Measurements from ENCODE around the gene SIN3B. TPM values are rescaled to one million over a fixed set of nuclear protein-coding genes. Genes with fewer than 3 reads are reported as not detected.
A peak's percentile ranks its signal among the peaks of the same experiment; 100 is the strongest.

Gene SIN3B
- total and polyA plus RNA-seq, 12 donors, result 22.8 to 133 (median 35.9) TPM

DNA sequence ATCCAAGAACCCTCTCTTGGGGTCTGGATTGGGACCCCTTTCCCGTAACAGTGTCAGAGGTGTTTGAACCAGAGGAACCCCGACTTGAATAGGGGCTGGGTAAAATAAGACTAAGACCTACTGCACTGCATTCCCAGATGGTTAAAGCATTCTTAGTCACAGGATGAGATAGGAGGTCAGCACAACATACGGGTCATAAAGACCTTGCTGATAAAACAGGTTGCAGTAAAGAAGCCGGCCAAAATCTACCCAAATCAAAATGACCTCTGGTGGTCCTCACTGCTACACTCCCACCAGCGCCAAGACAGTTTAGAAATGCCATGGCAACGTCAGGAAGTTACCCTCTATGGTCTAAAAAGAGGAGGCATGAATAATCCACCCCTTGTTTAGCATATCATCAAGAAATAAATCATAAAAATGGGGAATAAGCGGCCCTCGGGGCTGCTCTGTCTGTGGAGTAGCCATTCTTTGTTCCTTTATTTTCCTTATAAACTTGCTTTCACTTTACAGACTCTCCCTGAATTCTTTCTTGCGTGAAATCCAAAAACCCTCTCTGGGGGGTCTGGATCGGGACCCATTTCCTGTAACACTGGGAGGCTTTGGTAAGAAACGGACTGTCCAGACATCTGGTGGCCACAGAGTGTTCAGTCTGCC lies 4.4 kb upstream of the SIN3B start:
- peak in 3 of 7 donors; percentile 17 to 34 (median 27) for DNase-seq
- Histone ChIP-seq H3K36me3 (replicated peaks in 1 of 2) (no peaks in the 10 kb centered on the region), H3K4me3 (peak overlapping the region in 1 of 4 donors; percentile 47), H3K9me3 (replicated peaks in 1 of 3) (no peaks in the 10 kb centered on the region), H3K27ac (peak overlapping the region; percentile 47 to 92 (median 76)), H3K27me3 (no peaks in the 10 kb centered on the region), H3K4me1 (replicated peaks in 1 of 2) (peaks cover 16 to 23% of the 10 kb centered on the region in 2 donors)
- TF ChIP-seq, protein P1, sequence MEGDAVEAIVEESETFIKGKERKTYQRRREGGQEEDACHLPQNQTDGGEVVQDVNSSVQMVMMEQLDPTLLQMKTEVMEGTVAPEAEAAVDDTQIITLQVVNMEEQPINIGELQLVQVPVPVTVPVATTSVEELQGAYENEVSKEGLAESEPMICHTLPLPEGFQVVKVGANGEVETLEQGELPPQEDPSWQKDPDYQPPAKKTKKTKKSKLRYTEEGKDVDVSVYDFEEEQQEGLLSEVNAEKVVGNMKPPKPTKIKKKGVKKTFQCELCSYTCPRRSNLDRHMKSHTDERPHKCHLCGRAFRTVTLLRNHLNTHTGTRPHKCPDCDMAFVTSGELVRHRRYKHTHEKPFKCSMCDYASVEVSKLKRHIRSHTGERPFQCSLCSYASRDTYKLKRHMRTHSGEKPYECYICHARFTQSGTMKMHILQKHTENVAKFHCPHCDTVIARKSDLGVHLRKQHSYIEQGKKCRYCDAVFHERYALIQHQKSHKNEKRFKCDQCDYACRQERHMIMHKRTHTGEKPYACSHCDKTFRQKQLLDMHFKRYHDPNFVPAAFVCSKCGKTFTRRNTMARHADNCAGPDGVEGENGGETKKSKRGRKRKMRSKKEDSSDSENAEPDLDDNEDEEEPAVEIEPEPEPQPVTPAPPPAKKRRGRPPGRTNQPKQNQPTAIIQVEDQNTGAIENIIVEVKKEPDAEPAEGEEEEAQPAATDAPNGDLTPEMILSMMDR (IDR thresholded peaks at IDR 0.05), result peak in 1 of 6 experiments; percentile 16
- peak in 1 of 2 donors; percentile 28 for TF ChIP-seq POLR2A (IDR thresholded peaks at IDR 0.05)
- intact Hi-C loops (cut with DNase I), result no loop called here
- WGBS, 4 donors, result 13 to 20% (median 18%) methylated on average over 11 of the region's 11 CpGs

DNA sequence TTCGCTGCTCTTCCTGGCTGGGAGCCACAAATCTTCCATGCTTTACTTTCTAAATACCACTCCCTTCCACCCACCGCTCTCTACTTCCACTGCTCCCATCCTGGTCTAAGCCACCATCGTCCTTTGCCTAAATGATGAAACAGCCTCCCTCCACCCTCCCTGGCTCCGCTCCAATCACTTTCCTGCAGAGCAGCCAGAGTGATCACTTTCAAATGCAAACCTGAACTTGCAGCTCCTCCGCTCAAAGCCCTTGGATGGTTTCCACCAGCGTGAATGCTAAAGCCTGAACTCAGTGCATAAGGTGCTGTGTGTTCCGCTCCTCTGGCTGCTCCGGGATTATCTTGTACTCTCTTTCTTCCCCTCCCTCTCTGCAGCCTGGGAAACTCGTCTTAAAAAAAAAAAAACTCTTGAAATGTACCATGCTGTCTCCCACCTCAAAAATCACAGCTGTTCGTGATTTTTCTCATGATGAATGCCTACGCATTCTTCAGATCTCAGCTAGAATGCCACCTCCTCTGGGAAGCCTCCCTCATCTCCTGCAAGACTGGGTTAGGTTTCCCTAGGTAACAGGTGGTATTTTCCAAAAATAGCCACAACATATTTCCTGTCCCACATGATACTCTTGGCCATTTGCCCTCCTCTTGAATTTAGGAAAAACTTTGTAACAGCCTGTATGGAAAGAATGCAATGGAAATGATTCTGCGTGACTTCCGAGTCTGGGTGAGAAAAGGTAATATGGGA lies 3.7 kb upstream of the SIN3B start:
- intact Hi-C loops (cut with DNase I), result no loop called here
- H3K27me3 ChIP-seq, result no peaks in the 10 kb centered on the region
- no peaks in the 10 kb centered on the region for H3K9me3 ChIP-seq (replicated peaks in 1 of 3)
- TF ChIP-seq POLR2A (IDR thresholded peaks at IDR 0.05), result no peak
- TF ChIP-seq, protein P1 (IDR thresholded peaks at IDR 0.05), result no peak
- peak overlapping the region in 1 of 4 donors; percentile 47 for H3K4me3 ChIP-seq
- peak; percentile 70 to 81 (median 76) for DNase-seq
- H3K4me1 ChIP-seq (replicated peaks in 1 of 2), result peaks cover 22 to 30% of the 10 kb centered on the region in 2 donors
- peak overlapping the region; percentile 47 to 92 (median 76) for H3K27ac ChIP-seq
- H3K36me3 ChIP-seq (replicated peaks in 1 of 2), result no peaks in the 10 kb centered on the region
- WGBS, 4 donors, result 18 to 27% (median 21%) methylated on average over 13 of the region's 13 CpGs

GRCh38 chr19:16829822-16830289 lies 658 bp downstream of the SIN3B start:
- Histone ChIP-seq H3K36me3 (replicated peaks in 1 of 2) (peaks cover 0 to 37% of the 10 kb centered on the region in 2 donors), H3K4me3 (peak overlapping the region; percentile 2 to 93 (median 92)), H3K27me3 (no peaks in the 10 kb centered on the region), H3K9me3 (replicated peaks in 1 of 3) (no peaks in the 10 kb centered on the region), H3K4me1 (replicated peaks in 1 of 2) (peaks cover 11 to 24% of the 10 kb centered on the region in 2 donors), H3K27ac (peak overlapping the region in 3 of 5 donors; percentile 71 to 84 (median 80))
- intact Hi-C loops (cut with DNase I), result no loop called here
- 13 to 40% (median 17%) methylated on average over 4 to 13 of the region's 13 CpGs for WGBS, 4 donors
- DNase-seq, result no peak
- TF ChIP-seq, protein P1 (IDR thresholded peaks at IDR 0.05), result no peak
- TF ChIP-seq POLR2A (IDR thresholded peaks at IDR 0.05), result no peak

GRCh38 chr19:16830679-16831078 lies 1.5 kb downstream of the SIN3B start:
- TF ChIP-seq POLR2A (IDR thresholded peaks at IDR 0.05), result no peak
- TF ChIP-seq, protein P1 (IDR thresholded peaks at IDR 0.05), result no peak
- peak overlapping the region in 1 of 4 donors; percentile 92 for H3K4me3 ChIP-seq
- DNase-seq, result peak in 2 of 7 donors; percentile 23 to 44
- peaks cover 9 to 16% of the 10 kb centered on the region in 2 donors for H3K4me1 ChIP-seq (replicated peaks in 1 of 2)
- peak overlapping the region in 2 of 5 donors; percentile 71 to 84 for H3K27ac ChIP-seq
- H3K36me3 ChIP-seq (replicated peaks in 1 of 2), result peaks cover 0 to 43% of the 10 kb centered on the region in 2 donors
- no peaks in the 10 kb centered on the region for H3K27me3 ChIP-seq
- no peaks in the 10 kb centered on the region for H3K9me3 ChIP-seq (replicated peaks in 1 of 3)
- intact Hi-C loops (cut with DNase I), result no loop called here
- 45 to 61% (median 51%) methylated on average over 3 of the region's 3 CpGs for WGBS, 4 donors

Measured in adrenal gland (tissue), 12 donors.